22Rv1 (cell line): ENCODE data around the gene IFNG-AS1.

Source experiments
- H3K27ac ChIP-seq: fragments of 450-650 bp; 2 replicates; pipeline ENCODE4 v1.5.1; 2017
- CTCF ChIP-seq: fragments of 450-650 bp; IDR thresholded peaks from 2 replicates; pipeline ENCODE4 v1.5.1; 2017; ENCODE audit warnings: mild to moderate bottlenecking
- ZFX ChIP-seq: fragments of 450-650 bp; IDR thresholded peaks from 2 replicates; pipeline ENCODE4 v1.6.1; 2017; ENCODE audit warnings: antibody characterized with exemption, borderline replicate concordance

IFNG-AS1 gene

GRCh38 chr12:67957383-67957782 is 31.9 kb upstream of the IFNG-AS1 start:
- no peak for TF ChIP-seq CTCF
- no peak for TF ChIP-seq ZFX
- H3K27ac ChIP-seq: no peak overlapping the region

- TF ChIP-seq CTCF (no peak), ZFX (no peak)
- no peak overlapping the region for H3K27ac ChIP-seq
These were observed 31.1 kb upstream of the IFNG-AS1 start for GRCh38 chr12:67958187-67958586.

GRCh38 chr12:67964456-67964855 is 24.8 kb upstream of the IFNG-AS1 start:
- H3K27ac ChIP-seq: no peak overlapping the region
- TF ChIP-seq CTCF: no peak
- no peak for TF ChIP-seq ZFX

GRCh38 chr12:67966560-67966959 is 22.7 kb upstream of the IFNG-AS1 start:
- TF ChIP-seq CTCF: no peak
- TF ChIP-seq ZFX: no peak
- H3K27ac ChIP-seq: peak overlapping the region; percentile 43

GRCh38 chr12:67968321-67968720 is 20.9 kb upstream of the IFNG-AS1 start:
- TF ChIP-seq CTCF: no peak
- TF ChIP-seq ZFX: no peak
- H3K27ac ChIP-seq: no peak overlapping the region

- no peak overlapping the region for H3K27ac ChIP-seq
- no peak for TF ChIP-seq ZFX
- no peak for TF ChIP-seq CTCF
These were observed 20.5 kb upstream of the IFNG-AS1 start for GRCh38 chr12:67968725-67969124.

GRCh38 chr12:67969134-67969802 is 20.0 kb upstream of the IFNG-AS1 start:
- TF ChIP-seq CTCF: no peak
- TF ChIP-seq ZFX: no peak

More at GRCh38 chr12:67969134-67969802, 20.0 kb upstream of the IFNG-AS1 start:
- H3K27ac ChIP-seq: no peak overlapping the region
